Nephron (organoid): Measurements from ENCODE around the gene VAMP7.
A peak's percentile ranks its signal among the peaks of the same experiment; 100 is the strongest.

Source experiments
- H3K27ac Mint-ChIP-seq, 3 experiments: 2 replicates each; pipeline ENCODE4 v1.8.0; 2020; ENCODE audit warnings: mixed read lengths in 3 of 3, mild to moderate bottlenecking in 2 of 3, moderate library complexity in 1 of 3
- H3K27me3 Mint-ChIP-seq: 2 replicates; pipeline ENCODE4 v1.8.0; 2021; ENCODE audit warnings: low read depth, mild to moderate bottlenecking, moderate library complexity, mixed read lengths
- H3K36me3 Mint-ChIP-seq: 2 replicates; pipeline ENCODE4 v1.8.0; 2020; ENCODE audit warnings: low read depth, mixed read lengths
- H3K4me1 Mint-ChIP-seq: 2 replicates; pipeline ENCODE4 v1.8.0; 2020; ENCODE audit warnings: mixed read lengths
- H3K4me3 Mint-ChIP-seq, 3 experiments: 2 replicates each; pipeline ENCODE4 v1.8.0; 2020; ENCODE audit warnings: mild to moderate bottlenecking in 3 of 3, mixed read lengths in 3 of 3, moderate library complexity in 2 of 3
- H3K9me3 Mint-ChIP-seq: 2 replicates; pipeline ENCODE4 v1.8.0; 2020; ENCODE audit warnings: mixed read lengths
- TF ChIP-seq, protein P1 (sequence below), 3 experiments: fragments of 200-600 bp; sonication (generic); IDR thresholded peaks; one replicate each; pipeline ENCODE4 v1.5.0; 2021; ENCODE audit warnings: antibody characterized with exemption in 3 of 3; ENCODE audit not compliant: unreplicated experiment in 3 of 3

VAMP7 gene

DNA sequence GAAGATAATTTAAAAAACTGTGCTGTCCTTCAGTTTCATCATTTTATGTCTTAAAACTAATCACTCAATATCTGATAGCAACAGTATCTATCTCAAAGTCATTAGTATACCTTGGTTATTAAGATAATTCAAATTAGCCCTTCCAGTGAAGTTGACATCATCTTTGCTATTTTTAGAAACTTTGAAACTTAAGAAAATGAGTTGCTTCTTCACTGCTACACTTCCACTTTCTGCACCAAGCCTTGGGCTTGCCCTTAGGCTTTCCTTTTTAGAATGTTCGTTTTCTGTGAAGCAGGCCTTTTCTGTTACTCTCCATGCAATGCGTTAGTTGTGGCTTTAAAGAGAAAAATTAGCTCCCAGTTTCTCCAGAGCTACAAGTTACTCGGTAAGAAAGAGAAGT is 4.4 kb upstream of the VAMP7 start:
- H3K36me3 Mint-ChIP-seq, result no peaks in the 10 kb centered on the region
- no peak overlapping the region for H3K4me3 Mint-ChIP-seq
- peaks cover 8% of the 10 kb centered on the region for H3K9me3 Mint-ChIP-seq
- TF ChIP-seq, protein P1, sequence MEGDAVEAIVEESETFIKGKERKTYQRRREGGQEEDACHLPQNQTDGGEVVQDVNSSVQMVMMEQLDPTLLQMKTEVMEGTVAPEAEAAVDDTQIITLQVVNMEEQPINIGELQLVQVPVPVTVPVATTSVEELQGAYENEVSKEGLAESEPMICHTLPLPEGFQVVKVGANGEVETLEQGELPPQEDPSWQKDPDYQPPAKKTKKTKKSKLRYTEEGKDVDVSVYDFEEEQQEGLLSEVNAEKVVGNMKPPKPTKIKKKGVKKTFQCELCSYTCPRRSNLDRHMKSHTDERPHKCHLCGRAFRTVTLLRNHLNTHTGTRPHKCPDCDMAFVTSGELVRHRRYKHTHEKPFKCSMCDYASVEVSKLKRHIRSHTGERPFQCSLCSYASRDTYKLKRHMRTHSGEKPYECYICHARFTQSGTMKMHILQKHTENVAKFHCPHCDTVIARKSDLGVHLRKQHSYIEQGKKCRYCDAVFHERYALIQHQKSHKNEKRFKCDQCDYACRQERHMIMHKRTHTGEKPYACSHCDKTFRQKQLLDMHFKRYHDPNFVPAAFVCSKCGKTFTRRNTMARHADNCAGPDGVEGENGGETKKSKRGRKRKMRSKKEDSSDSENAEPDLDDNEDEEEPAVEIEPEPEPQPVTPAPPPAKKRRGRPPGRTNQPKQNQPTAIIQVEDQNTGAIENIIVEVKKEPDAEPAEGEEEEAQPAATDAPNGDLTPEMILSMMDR (IDR thresholded peaks at IDR 0.05; ENCODE audit: unreplicated experiment in 3 of 3), result no peak
- no peaks in the 10 kb centered on the region for H3K4me1 Mint-ChIP-seq
- H3K27ac Mint-ChIP-seq, result no peak overlapping the region
- peaks cover 4% of the 10 kb centered on the region for H3K27me3 Mint-ChIP-seq

DNA sequence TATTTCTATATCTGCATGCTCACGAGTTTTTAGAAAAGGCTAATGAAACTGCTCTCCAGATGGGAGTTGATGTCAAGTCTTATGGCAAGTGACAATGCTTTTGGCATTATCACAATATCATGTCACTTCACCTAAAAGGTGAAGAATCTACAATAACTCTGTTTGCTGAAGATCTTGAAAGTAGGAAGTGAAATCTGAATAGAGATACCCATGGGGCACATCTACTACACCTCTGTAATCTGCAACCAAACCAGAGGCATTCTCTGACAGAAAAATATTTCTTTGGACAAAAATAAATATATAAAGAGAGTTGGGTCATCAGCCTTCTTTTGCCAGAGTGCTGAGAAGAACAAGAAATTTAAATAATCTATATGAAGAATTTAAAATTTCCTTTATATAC is 3.9 kb upstream of the VAMP7 start:
- H3K27me3 Mint-ChIP-seq, result peaks cover 4% of the 10 kb centered on the region
- H3K36me3 Mint-ChIP-seq, result no peaks in the 10 kb centered on the region
- no peak overlapping the region for H3K27ac Mint-ChIP-seq
- TF ChIP-seq, protein P1 (IDR thresholded peaks at IDR 0.05; ENCODE audit: unreplicated experiment in 3 of 3), result no peak
- H3K9me3 Mint-ChIP-seq, result peaks cover 11% of the 10 kb centered on the region
- H3K4me1 Mint-ChIP-seq, result no peaks in the 10 kb centered on the region
- H3K4me3 Mint-ChIP-seq, result no peak overlapping the region

DNA sequence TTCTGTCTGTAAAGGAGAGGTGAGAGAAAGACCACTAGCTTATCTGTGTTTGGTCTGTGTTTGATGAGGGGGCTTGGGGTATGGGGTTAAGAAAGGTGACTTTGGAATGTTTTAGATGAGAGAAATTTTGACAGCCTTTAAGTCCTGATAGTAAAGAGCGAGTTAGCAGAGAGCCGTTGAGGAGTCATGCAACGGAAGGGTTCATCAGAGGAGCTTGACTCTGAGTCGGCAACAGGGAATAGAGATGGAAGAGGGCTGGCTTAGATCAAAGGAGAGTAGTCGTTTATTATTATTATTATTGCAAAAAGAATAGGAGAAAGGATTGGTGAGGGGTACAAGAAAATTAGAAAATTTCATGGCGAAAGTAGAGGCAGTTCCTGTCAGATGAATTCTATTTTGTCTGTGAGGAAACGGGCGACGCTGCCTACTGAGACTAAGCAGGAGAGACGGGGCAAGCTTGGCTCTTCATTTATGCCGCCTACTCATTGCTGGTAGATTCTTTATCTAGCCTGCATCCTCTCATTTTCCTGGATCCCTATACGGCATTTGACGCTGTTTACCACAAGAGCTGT is 473 bp upstream of the VAMP7 start:
- no peaks in the 10 kb centered on the region for H3K27me3 Mint-ChIP-seq

DNA sequence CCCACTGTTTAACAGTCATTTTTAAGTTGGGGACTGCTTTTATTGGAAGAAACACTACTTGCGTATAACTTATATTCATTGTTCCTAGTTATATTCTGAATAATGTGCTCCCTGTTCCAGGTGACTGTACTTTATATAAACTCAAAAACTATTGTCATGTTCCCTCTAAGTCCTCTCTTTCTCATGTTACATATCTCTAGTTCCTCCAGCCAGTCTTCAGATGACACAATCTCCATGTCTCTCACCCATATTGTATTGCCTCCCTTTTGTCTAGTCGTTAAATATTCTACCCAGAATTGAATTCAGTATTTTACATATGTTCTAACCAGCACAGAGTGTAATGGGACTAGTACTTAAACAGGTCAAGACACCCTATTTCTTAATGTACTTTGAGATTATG is 5.3 kb downstream of the VAMP7 start:
- TF ChIP-seq, protein P1 (IDR thresholded peaks at IDR 0.05; ENCODE audit: unreplicated experiment in 3 of 3), result no peak
- Mint-ChIP-seq H3K27me3 (no peaks in the 10 kb centered on the region), H3K27ac (no peak overlapping the region), H3K36me3 (peaks cover 8% of the 10 kb centered on the region), H3K9me3 (peaks cover 7% of the 10 kb centered on the region), H3K4me1 (peaks cover 9% of the 10 kb centered on the region), H3K4me3 (no peak overlapping the region)

More for the DNA sequence above, 473 bp upstream of the VAMP7 start:
- peak overlapping the region; percentile 82 to 87 (median 84) for H3K4me3 Mint-ChIP-seq
- peak overlapping the region; percentile 22 to 49 (median 34) for H3K27ac Mint-ChIP-seq
- TF ChIP-seq, protein P1 (IDR thresholded peaks at IDR 0.05; ENCODE audit: unreplicated experiment in 3 of 3), result no peak
- peaks cover 4% of the 10 kb centered on the region for H3K36me3 Mint-ChIP-seq
- peaks cover 9% of the 10 kb centered on the region for H3K4me1 Mint-ChIP-seq
- H3K9me3 Mint-ChIP-seq, result peaks cover 10% of the 10 kb centered on the region

DNA sequence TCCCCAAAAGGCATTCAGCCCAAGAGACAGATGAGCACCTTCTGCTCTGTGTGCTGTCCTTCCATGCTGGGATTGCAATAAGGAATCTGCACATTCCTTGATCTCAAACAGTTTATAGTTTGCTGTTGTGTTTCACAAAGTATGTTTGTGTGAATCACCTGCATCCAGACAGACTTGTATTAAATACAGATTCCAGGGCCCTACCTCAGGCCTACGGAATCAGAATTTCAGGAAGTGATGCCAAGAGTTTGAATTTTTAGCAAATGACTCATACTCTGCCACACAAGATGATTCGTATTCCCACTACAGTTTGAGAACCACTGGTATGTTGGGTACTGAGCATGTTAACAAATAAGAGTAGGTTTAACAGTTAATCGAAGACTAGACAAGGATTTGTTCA is 7.0 kb downstream of the VAMP7 start:
- Mint-ChIP-seq H3K9me3 (peaks cover 6% of the 10 kb centered on the region), H3K4me3 (no peak overlapping the region), H3K27ac (no peak overlapping the region), H3K36me3 (peaks cover 17% of the 10 kb centered on the region), H3K4me1 (peaks cover 1% of the 10 kb centered on the region), H3K27me3 (no peaks in the 10 kb centered on the region)
- TF ChIP-seq, protein P1 (IDR thresholded peaks at IDR 0.05; ENCODE audit: unreplicated experiment in 3 of 3), result no peak

DNA sequence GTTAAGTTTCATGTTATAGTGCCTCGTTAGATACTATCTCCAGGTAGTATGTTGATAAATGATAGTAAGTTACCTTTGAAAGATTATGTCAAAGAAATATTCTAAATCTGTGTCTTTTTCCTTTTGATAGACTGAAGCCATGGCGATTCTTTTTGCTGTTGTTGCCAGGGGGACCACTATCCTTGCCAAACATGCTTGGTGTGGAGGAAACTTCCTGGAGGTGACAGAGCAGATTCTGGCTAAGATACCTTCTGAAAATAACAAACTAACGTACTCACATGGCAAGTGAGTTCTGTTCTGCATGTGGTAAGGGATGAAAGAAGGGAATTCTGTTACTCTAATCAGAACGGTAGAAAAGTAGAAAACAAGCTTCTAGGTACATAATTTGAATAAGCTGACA is 8.2 kb downstream of the VAMP7 start:
- TF ChIP-seq, protein P1 (IDR thresholded peaks at IDR 0.05; ENCODE audit: unreplicated experiment in 3 of 3), result no peak
- Mint-ChIP-seq H3K9me3 (peaks cover 7% of the 10 kb centered on the region), H3K4me3 (no peak overlapping the region), H3K4me1 (no peaks in the 10 kb centered on the region), H3K36me3 (peaks cover 21% of the 10 kb centered on the region), H3K27ac (no peak overlapping the region), H3K27me3 (no peaks in the 10 kb centered on the region)
